ENCODE measurements around the gene SLC16A5.
"Not testable (repeated sequence)": the region's sequence is repeated elsewhere in the genome, so short reads cannot be mapped to it uniquely, and the experiment has no call there.

The SLC16A5 gene

GRCh38 chr17:75087558-75088453 is at the start of gene SLC16A5:
TSS of gene SLC16A5 (plus strand) at chr17:75087954. CDS start at chr17:75093637, 5,683 bp downstream.
- FAIRE-seq: no peak

GRCh38 chr17:75039238-75039637 is 48.5 kb upstream of the SLC16A5 start:
- FAIRE-seq: no peak
- no peak for DNase-seq (ENCODE audit: low spot score)

More at GRCh38 chr17:75087558-75088453, at the start of gene SLC16A5:
- DNase-seq (ENCODE audit: low spot score): peak; percentile 65

- no peak for FAIRE-seq
Observed at GRCh38 chr17:75041656-75042280, 46.0 kb upstream of the SLC16A5 start.

GRCh38 chr17:75043789-75044188 is 44.0 kb upstream of the SLC16A5 start:
- DNase-seq (ENCODE audit: low spot score); FAIRE-seq: not testable (repeated sequence)

More at GRCh38 chr17:75041656-75042280, 46.0 kb upstream of the SLC16A5 start:
- no peak for DNase-seq (ENCODE audit: low spot score)

GRCh38 chr17:75044716-75045115 is 43.0 kb upstream of the SLC16A5 start:
- DNase-seq (ENCODE audit: low spot score) (no peak), FAIRE-seq (no peak)

GRCh38 chr17:75045946-75046406 is 41.8 kb upstream of the SLC16A5 start:
- FAIRE-seq: not testable (repeated sequence)

GRCh38 chr17:75046407-75047289 is 41.1 kb upstream of the SLC16A5 start, which contains the start of the genes ATP5PD and KCTD2:
TSS of gene ATP5PD (minus strand) at chr17:75046969. CDS start at chr17:75042650, 4,319 bp downstream.
TSS of gene KCTD2 (plus strand) at chr17:75047225. CDS start at chr17:75047251, 26 bp downstream.
- DNase-seq (ENCODE audit: low spot score) (peak; percentile 92), FAIRE-seq (peak; percentile 66)

More at GRCh38 chr17:75045946-75046406, 41.8 kb upstream of the SLC16A5 start:
- not testable (repeated sequence) for DNase-seq (ENCODE audit: low spot score)

- DNase-seq (ENCODE audit: low spot score): no peak
- FAIRE-seq: no peak
Observed at GRCh38 chr17:75047398-75048098, 40.2 kb upstream of the SLC16A5 start.

GRCh38 chr17:75048249-75048878 is 39.4 kb upstream of the SLC16A5 start:
- DNase-seq (ENCODE audit: low spot score): no peak
- FAIRE-seq: no peak

- no peak for FAIRE-seq
- no peak for DNase-seq (ENCODE audit: low spot score)
Observed at GRCh38 chr17:75049057-75049456, 38.7 kb upstream of the SLC16A5 start.

- FAIRE-seq (no peak), DNase-seq (ENCODE audit: low spot score) (no peak)
Observed at GRCh38 chr17:75049706-75050105, 38.0 kb upstream of the SLC16A5 start.

- FAIRE-seq (no peak), DNase-seq (ENCODE audit: low spot score) (no peak)
Observed at GRCh38 chr17:75051941-75052340, 35.8 kb upstream of the SLC16A5 start.

- peak; percentile 22 for DNase-seq (ENCODE audit: low spot score)
- no peak for FAIRE-seq
Observed at GRCh38 chr17:75059369-75060345, 28.1 kb upstream of the SLC16A5 start.

GRCh38 chr17:75060434-75061054 is 27.2 kb upstream of the SLC16A5 start:
- FAIRE-seq (no peak), DNase-seq (ENCODE audit: low spot score) (no peak)

GRCh38 chr17:75061055-75061438 is 26.7 kb upstream of the SLC16A5 start:
- DNase-seq (ENCODE audit: low spot score): no peak
- FAIRE-seq: no peak

- DNase-seq (ENCODE audit: low spot score) (no peak), FAIRE-seq (no peak)
Observed at GRCh38 chr17:75061618-75062017, 26.1 kb upstream of the SLC16A5 start.

GRCh38 chr17:75063201-75063600 is 24.6 kb upstream of the SLC16A5 start:
- FAIRE-seq (no peak), DNase-seq (ENCODE audit: low spot score) (no peak)

GRCh38 chr17:75063626-75064025 is 24.1 kb upstream of the SLC16A5 start:
- FAIRE-seq (no peak), DNase-seq (ENCODE audit: low spot score) (no peak)
